Measurements from ENCODE around the gene DNAJC30. TPM values are rescaled to one million over a fixed set of nuclear protein-coding genes. Genes with fewer than 3 reads are reported as not detected.

Gene DNAJC30
- total RNA-seq, 4 donors from 2014 or later = 4.5 to 7.5 (median 5.5) TPM

DNA sequence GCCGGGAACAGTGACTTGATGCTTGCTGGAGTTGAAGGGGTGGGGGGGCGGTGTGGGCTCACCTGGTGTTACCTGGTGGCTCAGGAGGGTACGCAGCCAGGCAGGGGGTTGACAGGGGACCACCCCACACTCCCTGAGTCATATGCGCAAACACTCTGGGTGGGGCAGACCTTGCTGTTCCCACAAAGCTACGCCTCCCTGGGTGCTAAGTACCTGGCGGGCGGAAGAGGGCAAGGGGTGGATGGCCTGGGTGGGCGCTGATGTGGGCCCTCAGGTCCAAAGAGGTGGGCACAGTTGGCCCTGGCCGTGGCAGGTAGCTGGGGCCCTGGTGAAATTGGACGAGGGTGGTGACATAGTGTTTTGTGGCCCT is 22.3 kb upstream of the DNAJC30 start:
- H3K4me1 ChIP-seq = peaks cover 7 to 22% (median 17%) of the 10 kb centered on the region in 4 donors
- TF ChIP-seq POLR2A (IDR thresholded peaks at IDR 0.05; ENCODE audit: low read depth) (no peak), POLR2AphosphoS5 (IDR thresholded peaks at IDR 0.05) (no peak), EP300 (IDR thresholded peaks at IDR 0.05) (no peak)
- TF ChIP-seq, protein P1, sequence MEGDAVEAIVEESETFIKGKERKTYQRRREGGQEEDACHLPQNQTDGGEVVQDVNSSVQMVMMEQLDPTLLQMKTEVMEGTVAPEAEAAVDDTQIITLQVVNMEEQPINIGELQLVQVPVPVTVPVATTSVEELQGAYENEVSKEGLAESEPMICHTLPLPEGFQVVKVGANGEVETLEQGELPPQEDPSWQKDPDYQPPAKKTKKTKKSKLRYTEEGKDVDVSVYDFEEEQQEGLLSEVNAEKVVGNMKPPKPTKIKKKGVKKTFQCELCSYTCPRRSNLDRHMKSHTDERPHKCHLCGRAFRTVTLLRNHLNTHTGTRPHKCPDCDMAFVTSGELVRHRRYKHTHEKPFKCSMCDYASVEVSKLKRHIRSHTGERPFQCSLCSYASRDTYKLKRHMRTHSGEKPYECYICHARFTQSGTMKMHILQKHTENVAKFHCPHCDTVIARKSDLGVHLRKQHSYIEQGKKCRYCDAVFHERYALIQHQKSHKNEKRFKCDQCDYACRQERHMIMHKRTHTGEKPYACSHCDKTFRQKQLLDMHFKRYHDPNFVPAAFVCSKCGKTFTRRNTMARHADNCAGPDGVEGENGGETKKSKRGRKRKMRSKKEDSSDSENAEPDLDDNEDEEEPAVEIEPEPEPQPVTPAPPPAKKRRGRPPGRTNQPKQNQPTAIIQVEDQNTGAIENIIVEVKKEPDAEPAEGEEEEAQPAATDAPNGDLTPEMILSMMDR (IDR thresholded peaks at IDR 0.05) = no peak
- H3K9me3 ChIP-seq = no peaks in the 10 kb centered on the region
- no peak overlapping the region for H3K27ac ChIP-seq (replicated peaks in 1 of 4)
- 86% methylated on average over 9 of the region's 10 CpGs for WGBS
- H3K36me3 ChIP-seq = peaks cover 0 to 59% (median 23%) of the 10 kb centered on the region in 4 donors
- no peak overlapping the region for H3K4me3 ChIP-seq
- intact Hi-C loops (cut with DNase I) = no loop called here
- DNase-seq (ENCODE audit: extremely low spot score) = no peak
- no peaks in the 10 kb centered on the region for H3K27me3 ChIP-seq

- TF ChIP-seq POLR2AphosphoS5 (IDR thresholded peaks at IDR 0.05) (no peak), EP300 (IDR thresholded peaks at IDR 0.05) (no peak)
- H3K4me1 ChIP-seq = peaks cover 7 to 22% (median 17%) of the 10 kb centered on the region in 4 donors
- H3K27me3 ChIP-seq = no peaks in the 10 kb centered on the region
- H3K36me3 ChIP-seq = peaks cover 0 to 65% (median 29%) of the 10 kb centered on the region in 4 donors
- no peak overlapping the region for H3K27ac ChIP-seq (replicated peaks in 1 of 4)
- H3K4me3 ChIP-seq = no peak overlapping the region
- intact Hi-C loops (cut with DNase I) = no loop called here
- no peaks in the 10 kb centered on the region for H3K9me3 ChIP-seq
- WGBS = 63% methylated on average over 14 of the region's 23 CpGs
- no peak for DNase-seq (ENCODE audit: extremely low spot score)
These were observed 21.6 kb upstream of the DNAJC30 start for GRCh38 chr7:73704640-73705550.

GRCh38 chr7:73703757-73704639 is 20.7 kb upstream of the DNAJC30 start:
- DNase-seq (ENCODE audit: extremely low spot score) = no peak
- peak overlapping the region in 1 of 4 donors; percentile 13 for H3K27ac ChIP-seq (replicated peaks in 1 of 4)
- H3K27me3 ChIP-seq = no peaks in the 10 kb centered on the region
- TF ChIP-seq POLR2A (IDR thresholded peaks at IDR 0.05; ENCODE audit: low read depth) (no peak), EP300 (IDR thresholded peaks at IDR 0.05) (no peak)
- TF ChIP-seq, protein P1 (IDR thresholded peaks at IDR 0.05) = no peak
- peaks cover 7 to 22% (median 17%) of the 10 kb centered on the region in 4 donors for H3K4me1 ChIP-seq
- H3K9me3 ChIP-seq = no peaks in the 10 kb centered on the region
- peaks cover 0 to 74% (median 37%) of the 10 kb centered on the region in 4 donors for H3K36me3 ChIP-seq
- WGBS = 69% methylated on average over 15 of the region's 45 CpGs
- intact Hi-C loops (cut with DNase I) = no loop called here
- H3K4me3 ChIP-seq = peak overlapping the region; percentile 20 to 45 (median 30)

GRCh38 chr7:73703225-73703624 is 20.0 kb upstream of the DNAJC30 start:
- Histone ChIP-seq H3K4me1 (peaks cover 7 to 22% (median 17%) of the 10 kb centered on the region in 4 donors), H3K9me3 (no peaks in the 10 kb centered on the region), H3K27me3 (no peaks in the 10 kb centered on the region), H3K4me3 (no peak overlapping the region), H3K36me3 (peaks cover 5 to 77% (median 41%) of the 10 kb centered on the region in 4 donors), H3K27ac (replicated peaks in 1 of 4) (no peak overlapping the region)
- intact Hi-C loops (cut with DNase I) = no loop called here
- WGBS = 59% methylated on average over 8 of the region's 13 CpGs
- TF ChIP-seq, protein P1 (IDR thresholded peaks at IDR 0.05) = no peak
- DNase-seq (ENCODE audit: extremely low spot score) = no peak

DNA sequence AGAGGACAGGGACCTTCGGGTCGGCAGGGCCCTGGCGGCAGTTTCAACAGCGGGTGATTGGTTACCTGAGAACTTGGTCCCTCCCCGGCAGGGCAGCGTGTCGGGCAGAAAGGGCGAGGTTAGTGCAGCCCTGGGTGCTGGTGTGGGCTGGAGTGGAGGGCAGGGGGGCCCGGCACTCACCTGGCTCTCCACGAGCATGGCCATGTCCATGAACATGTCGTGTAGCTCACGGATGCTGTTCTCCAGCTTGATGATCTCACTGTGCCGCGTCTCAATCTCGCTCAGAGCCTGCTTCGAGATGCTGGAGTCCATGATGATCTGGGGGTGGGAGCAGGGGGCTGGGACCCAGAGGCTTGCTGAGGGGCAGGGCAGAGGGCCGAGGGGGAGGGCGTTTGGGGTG is 19.4 kb upstream of the DNAJC30 start:
- no peak overlapping the region for H3K4me3 ChIP-seq
- TF ChIP-seq EP300 (IDR thresholded peaks at IDR 0.05) = no peak
- TF ChIP-seq POLR2A (IDR thresholded peaks at IDR 0.05; ENCODE audit: low read depth) = no peak
- TF ChIP-seq POLR2AphosphoS5 (IDR thresholded peaks at IDR 0.05) = no peak
- TF ChIP-seq, protein P1 (IDR thresholded peaks at IDR 0.05) = no peak
- intact Hi-C loops (cut with DNase I) = no loop called here
- no peaks in the 10 kb centered on the region for H3K9me3 ChIP-seq
- 94% methylated on average over 11 of the region's 18 CpGs for WGBS
- H3K27ac ChIP-seq (replicated peaks in 1 of 4) = no peak overlapping the region
- no peak for DNase-seq (ENCODE audit: extremely low spot score)
- peaks cover 7 to 22% (median 17%) of the 10 kb centered on the region in 4 donors for H3K4me1 ChIP-seq
- no peaks in the 10 kb centered on the region for H3K27me3 ChIP-seq
- peaks cover 7 to 81% (median 46%) of the 10 kb centered on the region in 4 donors for H3K36me3 ChIP-seq

Data from esophagus muscularis mucosa (tissue), 4 donors.